Neural cell (in vitro differentiated cells): ENCODE results near the gene RPS24. TPM values are rescaled to one million over a fixed set of nuclear protein-coding genes. Genes with fewer than 3 reads are reported as not detected.

Experiments
- H2AFZ ChIP-seq: fragments of 200-600, 300-800 bp; sonication (generic), shearing (Covaris generic); 2 replicates; pipeline ENCODE4 v1.6.0; 2014; ENCODE audit warnings: low read depth, mild to moderate bottlenecking, antibody characterized with exemption, low read length, moderate library complexity
- H3F3A ChIP-seq: fragments of 200-600 bp; shearing (Covaris generic); 2 replicates; pipeline ENCODE4 v1.6.1; 2016; ENCODE audit warnings: mild to moderate bottlenecking, moderate library complexity, mixed read lengths, antibody characterized with exemption, low read length; ENCODE audit not compliant: insufficient read depth, poor library complexity, severe bottlenecking
- H3K27ac ChIP-seq: fragments of 200-600, 300-800 bp; sonication (generic), shearing (Covaris generic); 2 replicates; pipeline ENCODE4 v1.5.1; 2014; ENCODE audit warnings: mild to moderate bottlenecking, low read length, moderate library complexity
- H3K27me3 ChIP-seq: fragments of 300-800, 200-600 bp; sonication (generic), shearing (Covaris generic); 2 replicates; pipeline ENCODE4 v1.6.0; 2014; ENCODE audit warnings: mild to moderate bottlenecking, low read depth, low read length, moderate library complexity; ENCODE audit not compliant: insufficient read depth
- H3K36me3 ChIP-seq: fragments of 300-800, 200-600 bp; sonication (generic), shearing (Covaris generic); 2 replicates; pipeline ENCODE4 v1.5.1; 2014; ENCODE audit warnings: mild to moderate bottlenecking, antibody characterized with exemption, low read length, moderate library complexity; ENCODE audit not compliant: insufficient read depth
- H3K4me2 ChIP-seq: fragments of 300-800, 200-600 bp; sonication (generic), shearing (Covaris generic); 2 replicates; pipeline ENCODE4 v1.6.0; 2014; ENCODE audit warnings: mild to moderate bottlenecking, low read length
- H3K4me3 ChIP-seq: fragments of 300-800, 200-600 bp; sonication (generic), shearing (Covaris generic); 2 replicates; pipeline ENCODE4 v1.5.1; 2014; ENCODE audit warnings: mild to moderate bottlenecking, low read length, moderate library complexity
- H3K79me2 ChIP-seq: fragments of 200-600 bp; shearing (Covaris generic); replicated peaks from 2 replicates; pipeline ENCODE4 v1.6.0; 2014; ENCODE audit warnings: mild to moderate bottlenecking, low read length, moderate library complexity; ENCODE audit not compliant: insufficient read depth
- H3K9ac ChIP-seq: fragments of 300-800, 200-600 bp; sonication (generic), shearing (Covaris generic); 2 replicates; pipeline ENCODE4 v1.6.1; 2016; ENCODE audit warnings: mild to moderate bottlenecking, low read length, mixed read lengths
- H3K9me2 ChIP-seq: fragments of 200-600 bp; shearing (Covaris generic); 2 replicates; pipeline ENCODE4 v1.6.1; 2016; ENCODE audit warnings: mild to moderate bottlenecking, low read length, mixed read lengths; ENCODE audit not compliant: insufficient read depth
- H3K9me3 ChIP-seq: fragments of 200-600, 300-800 bp; sonication (generic), shearing (Covaris generic); 2 replicates; pipeline ENCODE4 v1.6.1; 2016; ENCODE audit warnings: mild to moderate bottlenecking, mixed run types, low read length, moderate library complexity, mixed read lengths
- H4K20me1 ChIP-seq: fragments of 200-600 bp; shearing (Covaris generic); 2 replicates; pipeline ENCODE4 v1.6.1; 2016; ENCODE audit warnings: mild to moderate bottlenecking, mixed run types; ENCODE audit not compliant: insufficient read depth
- CTCF ChIP-seq: fragments of 450-650 bp; IDR thresholded peaks from 2 replicates; pipeline ENCODE4 v1.5.1; 2014; ENCODE audit warnings: antibody characterized with exemption, mild to moderate bottlenecking, moderate library complexity; ENCODE audit not compliant: poor library complexity, severe bottlenecking
- EP300 ChIP-seq: fragments of 450-650 bp; conservative IDR thresholded peaks from 2 replicates; pipeline ENCODE4 v1.6.1; 2014; ENCODE audit warnings: antibody characterized with exemption, mild to moderate bottlenecking, moderate library complexity; ENCODE audit not compliant: poor library complexity, severe bottlenecking
- EZH2 ChIP-seq: fragments of 200-600, 300-800 bp; shearing (Covaris generic), sonication (generic); IDR thresholded peaks from 2 replicates; pipeline ENCODE4 v1.6.1; 2014; ENCODE audit warnings: antibody characterized with exemption, low read length, borderline replicate concordance, mild to moderate bottlenecking; ENCODE audit not compliant: insufficient read depth, poor library complexity, severe bottlenecking
- MXI1 ChIP-seq: fragments of 450-650 bp; conservative IDR thresholded peaks from 2 replicates; pipeline ENCODE4 v1.6.1; 2014; ENCODE audit warnings: antibody characterized with exemption, mild to moderate bottlenecking; ENCODE audit not compliant: poor library complexity, severe bottlenecking
- POLR2AphosphoS5 ChIP-seq: IDR thresholded peaks from 2 replicates; pipeline ENCODE4 v1.6.1; 2012
- RAD21 ChIP-seq: fragments of 450-650 bp; conservative IDR thresholded peaks from 2 replicates; pipeline ENCODE4 v1.6.1; 2014; ENCODE audit warnings: antibody characterized with exemption, mild to moderate bottlenecking, moderate library complexity
- REST ChIP-seq: IDR thresholded peaks from 2 replicates; pipeline ENCODE4 v1.6.1; 2012; ENCODE audit warnings: borderline replicate concordance
- SMC3 ChIP-seq: fragments of 450-650 bp; conservative IDR thresholded peaks from 2 replicates; pipeline ENCODE4 v1.6.1; 2014; ENCODE audit warnings: antibody characterized with exemption, mild to moderate bottlenecking, moderate library complexity; ENCODE audit not compliant: poor library complexity
- TAF1 ChIP-seq: IDR thresholded peaks from 2 replicates; pipeline ENCODE4 v1.6.1; 2012; ENCODE audit warnings: low read depth
- polyA plus RNA-seq: library from polyadenylated mRNA; depleted of rRNA; stranded (reverse); fragments of >200 nt; gene quantifications from 2 replicates; pipeline ENCODE4 v1.2.3, GENCODE V29; 2014

Gene RPS24
- polyA plus RNA-seq, 1 donor from 2014 or later, result 2,734 TPM

GRCh38 chr10:77987671-77988255 lies 45.9 kb upstream of the RPS24 start:
- H3K36me3 ChIP-seq, result no peaks in the 10 kb centered on the region
- TF ChIP-seq SMC3 (no peak), RAD21 (no peak), EP300 (no peak), POLR2AphosphoS5 (no peak), EZH2 (no peak), TAF1 (no peak), MXI1 (no peak), REST (no peak), CTCF (no peak)
- no peaks in the 10 kb centered on the region for H3K9me3 ChIP-seq
- no peak overlapping the region for H3K9ac ChIP-seq
- H3K79me2 ChIP-seq, result no peaks in the 10 kb centered on the region
- no peaks in the 10 kb centered on the region for H3K9me2 ChIP-seq
- no peak overlapping the region for H3K4me3 ChIP-seq
- H3K4me2 ChIP-seq, result no peak overlapping the region
- no peak overlapping the region for H3K27ac ChIP-seq
- H3K27me3 ChIP-seq, result no peaks in the 10 kb centered on the region
- no peaks in the 10 kb centered on the region for H3F3A ChIP-seq
- no peaks in the 10 kb centered on the region for H4K20me1 ChIP-seq
- H2AFZ ChIP-seq, result no peak overlapping the region

- Histone ChIP-seq H3K9ac (no peak overlapping the region), H4K20me1 (no peaks in the 10 kb centered on the region), H3K79me2 (no peaks in the 10 kb centered on the region), H3K27me3 (no peaks in the 10 kb centered on the region), H2AFZ (no peak overlapping the region), H3K36me3 (no peaks in the 10 kb centered on the region), H3K4me3 (no peak overlapping the region), H3F3A (no peaks in the 10 kb centered on the region), H3K9me3 (no peaks in the 10 kb centered on the region), H3K9me2 (no peaks in the 10 kb centered on the region), H3K27ac (no peak overlapping the region), H3K4me2 (no peak overlapping the region)
- no peak for TF ChIP-seq SMC3
- TF ChIP-seq EP300, result no peak
- TF ChIP-seq POLR2AphosphoS5, result no peak
- no peak for TF ChIP-seq MXI1
- no peak for TF ChIP-seq TAF1
- no peak for TF ChIP-seq RAD21
- no peak for TF ChIP-seq EZH2
- no peak for TF ChIP-seq CTCF
- no peak for TF ChIP-seq REST
Measured at GRCh38 chr10:77989081-77989724, 44.5 kb upstream of the RPS24 start.
